ENCODE data around the gene FARSA.
"Not testable (repeated sequence)": the region's sequence is repeated elsewhere in the genome, so short reads cannot be mapped to it uniquely, and the experiment has no call there.

FARSA gene

DNA sequence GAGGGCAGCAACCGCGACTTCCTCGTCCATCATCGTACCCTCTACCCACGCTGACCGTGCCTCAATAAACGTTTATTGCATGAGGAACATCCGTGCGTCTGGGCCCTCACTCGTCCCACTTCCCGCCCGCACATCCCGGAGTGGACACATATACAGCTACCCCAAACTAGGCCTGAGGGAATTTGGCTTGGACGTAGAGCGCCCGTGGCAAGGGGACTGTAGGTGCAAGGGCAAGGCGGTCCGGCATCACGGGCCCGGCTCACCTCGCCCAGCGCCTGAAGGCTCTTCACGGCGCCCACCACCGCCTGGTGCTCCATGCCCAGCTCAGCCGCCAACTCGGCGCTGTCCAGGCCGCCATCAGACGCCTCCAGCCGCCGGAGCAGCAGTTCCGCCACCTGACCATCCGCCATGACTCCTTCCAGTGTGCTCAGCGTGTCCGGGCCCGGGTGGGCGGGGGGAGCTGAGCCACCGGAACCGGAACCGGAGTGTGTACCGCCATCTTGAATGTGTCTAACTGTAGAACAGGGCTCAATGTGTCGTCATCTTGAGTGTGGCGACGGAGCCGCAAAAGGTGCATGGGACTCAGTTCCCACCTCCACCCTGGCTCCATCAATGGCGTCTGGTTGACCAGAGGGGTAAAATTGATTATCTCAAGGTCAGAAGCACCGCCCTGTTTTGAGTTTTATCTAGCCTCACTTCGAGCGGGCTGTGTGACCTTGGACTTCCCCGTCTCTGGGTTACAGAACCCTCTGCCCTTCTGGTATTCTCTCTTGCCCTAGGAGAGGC is at the start of gene FARSA:
FARSA (minus strand) TSS at position 425 of the 786 bp plus-strand sequence; CDS start at position 410, 15 bp downstream.
- peak; percentile 81 for DNase-seq

DNA sequence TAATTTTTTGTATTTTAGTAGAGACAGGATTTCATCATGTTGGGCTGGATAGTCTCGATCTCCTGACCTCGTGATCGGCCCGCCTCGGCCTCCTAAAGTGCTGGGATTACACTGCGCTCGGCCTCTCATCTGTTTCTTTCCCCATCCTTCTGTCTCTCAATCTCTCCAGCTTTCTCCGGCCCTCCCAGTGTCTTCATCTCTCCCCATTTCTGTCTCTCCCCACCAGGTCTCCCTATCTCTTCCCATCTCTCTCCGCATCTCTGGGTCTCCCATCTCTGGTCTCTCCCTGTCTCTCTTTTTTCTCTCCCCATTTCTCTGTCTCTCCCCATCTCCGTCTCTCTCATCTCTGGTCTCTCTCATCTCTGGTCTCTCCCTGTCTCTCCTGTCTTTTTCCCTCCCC is 49.6 kb upstream of the FARSA start:
- no peak for DNase-seq

DNA sequence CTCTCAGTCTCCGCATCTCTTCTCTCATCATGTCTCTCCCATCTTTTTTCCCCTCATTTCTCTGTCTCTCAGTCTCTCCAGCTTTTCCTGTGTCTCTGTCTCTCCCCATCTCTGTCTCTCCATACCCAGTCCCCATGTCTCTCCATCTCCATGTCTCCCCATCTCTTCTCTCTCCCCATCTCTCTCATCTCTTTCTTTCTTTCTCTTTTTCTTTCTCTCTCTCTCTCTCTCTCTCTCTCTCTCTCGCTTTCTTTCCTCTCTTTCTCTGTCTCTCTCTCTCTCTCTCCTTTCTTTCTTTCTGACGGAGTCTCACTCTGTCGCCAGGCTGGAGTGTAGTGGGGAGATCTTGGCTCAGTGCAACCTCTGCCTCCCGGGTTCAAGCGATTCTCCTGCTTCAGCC is 49.1 kb upstream of the FARSA start:
- no peak for DNase-seq

DNA sequence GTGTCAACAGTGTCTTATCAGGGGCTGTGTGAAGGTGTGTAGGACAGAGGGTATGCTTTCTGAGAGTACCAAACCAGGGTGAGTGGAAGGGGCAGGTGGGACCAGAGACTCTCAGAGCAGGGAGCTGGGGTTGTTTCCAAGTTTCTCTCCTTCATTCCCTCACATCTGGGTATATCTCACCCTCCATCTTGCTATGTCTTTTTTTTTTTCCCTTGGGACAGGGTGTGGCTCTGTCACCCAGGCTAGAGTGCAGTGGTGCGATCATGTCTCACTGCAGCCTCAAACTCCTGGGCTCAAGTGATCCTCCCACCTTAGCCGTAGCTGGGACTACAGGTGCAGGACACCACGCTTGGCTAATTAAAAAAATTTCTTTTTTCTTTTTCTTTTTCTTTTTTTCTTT is 46.5 kb upstream of the FARSA start:
- no peak for DNase-seq

DNA sequence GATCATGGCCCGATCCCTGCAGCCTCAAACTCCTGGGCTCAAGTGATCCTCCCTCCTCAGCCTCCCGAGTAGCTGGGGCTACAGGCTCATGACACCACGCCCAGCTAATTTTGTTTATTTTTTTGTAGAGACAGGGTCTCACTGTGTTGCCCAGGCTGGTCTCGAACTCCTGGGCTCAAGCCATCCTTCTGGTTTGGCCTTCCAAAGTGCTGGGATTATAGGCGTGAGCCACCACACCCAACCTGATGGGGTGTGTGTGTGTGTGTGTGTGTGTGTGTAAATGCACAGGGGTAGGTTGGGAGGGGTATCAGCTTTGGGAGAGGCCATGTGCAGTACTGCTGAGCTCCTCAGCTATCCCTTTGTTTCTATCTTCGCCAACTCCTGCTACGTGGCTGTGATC is 42.6 kb upstream of the FARSA start:
- not testable (repeated sequence) for DNase-seq

DNA sequence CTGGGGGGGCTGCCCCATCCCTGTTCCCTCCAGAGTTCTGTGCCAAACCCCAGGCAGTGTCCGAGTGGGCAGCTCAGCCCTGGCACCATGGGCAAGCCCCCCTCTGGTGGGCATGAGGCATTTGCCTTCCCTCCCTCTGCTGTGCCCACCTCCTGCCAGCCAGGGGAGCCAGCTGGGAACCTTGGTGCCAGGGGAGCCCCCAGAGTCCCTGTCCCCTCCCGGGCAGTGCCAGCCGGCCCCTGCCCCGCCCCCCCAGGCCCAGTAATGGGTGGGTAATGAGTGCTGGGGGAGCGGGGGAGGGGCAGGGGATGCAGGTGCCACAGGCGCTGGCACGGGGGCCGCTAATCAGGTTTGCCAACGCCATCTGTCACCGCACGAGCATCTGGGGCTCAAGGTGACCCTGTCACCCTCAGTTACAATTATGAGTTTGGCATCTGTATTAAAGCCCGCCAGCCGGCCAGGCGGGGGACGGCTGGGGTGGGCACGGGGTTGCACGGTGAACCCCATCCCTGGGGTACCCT is 41.8 kb upstream of the FARSA start:
- DNase-seq = no peak

DNA sequence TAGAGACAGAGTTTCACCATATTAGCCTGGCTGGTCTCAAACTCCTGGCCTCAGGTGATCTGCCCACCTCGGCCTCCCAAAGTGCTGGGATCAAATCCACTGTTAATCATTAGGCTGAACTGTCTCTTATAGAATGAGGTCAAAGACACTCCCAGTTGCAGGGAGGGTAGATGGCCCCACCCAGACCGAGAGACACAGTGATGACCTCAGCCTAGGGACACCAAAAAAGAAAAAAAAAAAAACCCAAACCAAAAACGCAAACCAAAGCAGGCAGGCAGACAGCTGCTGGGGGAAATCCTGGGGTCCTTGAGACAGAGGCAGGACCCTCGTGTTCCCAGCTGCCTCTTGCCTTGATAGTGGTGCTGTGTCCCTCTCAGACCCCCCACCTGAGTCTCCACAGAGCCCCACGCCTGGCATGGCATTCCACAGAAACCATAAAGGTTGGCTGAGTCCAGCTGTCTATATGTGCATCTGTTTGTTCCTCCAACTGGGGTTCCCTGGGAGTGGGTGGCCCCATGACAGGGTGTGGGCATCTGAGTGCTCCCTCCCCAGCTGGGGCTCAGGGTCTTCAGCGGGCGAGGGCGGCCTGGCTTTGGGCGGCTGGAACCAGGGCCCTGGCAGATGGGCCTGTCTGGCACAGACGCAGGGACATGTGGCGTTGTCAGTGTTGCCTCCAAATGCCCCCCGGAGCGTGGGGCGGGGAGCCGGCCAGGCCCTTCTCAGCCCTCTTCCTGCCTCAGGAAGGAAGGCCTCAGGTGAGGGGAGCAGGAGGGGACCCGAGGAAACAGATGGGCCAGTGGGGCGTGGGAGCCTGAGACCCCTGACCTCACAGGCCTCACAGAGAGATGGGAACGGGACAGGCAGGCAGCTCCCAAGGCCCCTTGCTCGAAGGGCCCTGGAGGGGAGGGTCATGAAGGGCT is 41.0 kb upstream of the FARSA start:
- no peak for DNase-seq

DNA sequence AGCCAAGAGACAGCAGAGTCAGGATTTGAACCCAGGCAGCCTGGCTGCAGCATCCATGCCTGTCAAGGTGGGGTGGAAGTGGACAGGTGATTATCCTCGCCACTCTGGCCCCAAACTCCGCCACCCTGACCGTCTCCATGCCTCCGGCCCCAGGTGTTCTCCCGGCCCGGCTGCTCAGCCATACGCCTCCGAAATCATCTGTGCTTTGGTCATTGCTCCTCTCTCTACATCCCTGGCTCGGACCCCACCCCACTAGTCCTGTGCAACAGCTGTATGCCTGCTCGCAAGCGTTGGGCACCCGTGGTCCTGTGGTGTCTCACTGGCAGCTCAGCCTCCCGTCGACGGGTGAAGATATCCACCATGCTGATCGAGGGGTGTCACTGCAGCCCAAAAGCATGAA is 39.7 kb upstream of the FARSA start:
- DNase-seq = no peak

DNA sequence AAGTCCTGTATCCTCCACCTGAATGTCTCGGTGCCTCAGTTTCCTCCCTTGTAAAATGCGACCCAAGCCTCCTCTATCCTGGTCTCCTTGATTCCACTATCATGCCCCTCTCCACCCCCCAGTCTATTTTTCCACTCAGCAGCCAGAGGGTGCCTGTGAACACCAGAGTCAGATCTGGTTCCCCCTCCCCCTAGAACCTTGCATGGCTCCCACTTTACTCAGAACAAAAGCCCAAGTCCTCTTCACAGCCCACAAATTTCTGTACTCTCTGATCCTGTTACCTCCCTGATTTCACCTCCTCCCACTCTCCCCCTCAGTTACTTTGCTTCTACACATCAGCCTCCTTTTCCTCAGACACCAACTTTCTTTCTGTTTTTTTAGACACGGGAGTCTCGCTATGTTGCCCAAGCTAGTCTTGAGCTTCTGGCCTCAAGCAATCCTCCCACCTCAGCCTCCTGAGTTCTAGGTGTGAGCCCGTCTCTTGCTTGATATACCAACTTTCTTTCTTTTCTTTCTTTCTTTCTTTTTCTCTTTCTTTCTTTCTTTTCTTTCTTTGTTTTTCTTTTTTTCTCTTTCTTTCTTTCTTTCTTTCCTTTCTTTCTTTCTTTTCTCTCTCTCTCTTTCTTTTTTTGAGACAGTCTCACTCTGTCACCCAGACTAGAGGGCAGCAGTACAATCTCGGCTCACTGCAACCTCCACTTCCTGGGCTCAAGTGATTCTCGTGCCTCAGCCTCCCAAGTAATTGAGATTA is 36.7 kb upstream of the FARSA start:
- no peak for DNase-seq

DNA sequence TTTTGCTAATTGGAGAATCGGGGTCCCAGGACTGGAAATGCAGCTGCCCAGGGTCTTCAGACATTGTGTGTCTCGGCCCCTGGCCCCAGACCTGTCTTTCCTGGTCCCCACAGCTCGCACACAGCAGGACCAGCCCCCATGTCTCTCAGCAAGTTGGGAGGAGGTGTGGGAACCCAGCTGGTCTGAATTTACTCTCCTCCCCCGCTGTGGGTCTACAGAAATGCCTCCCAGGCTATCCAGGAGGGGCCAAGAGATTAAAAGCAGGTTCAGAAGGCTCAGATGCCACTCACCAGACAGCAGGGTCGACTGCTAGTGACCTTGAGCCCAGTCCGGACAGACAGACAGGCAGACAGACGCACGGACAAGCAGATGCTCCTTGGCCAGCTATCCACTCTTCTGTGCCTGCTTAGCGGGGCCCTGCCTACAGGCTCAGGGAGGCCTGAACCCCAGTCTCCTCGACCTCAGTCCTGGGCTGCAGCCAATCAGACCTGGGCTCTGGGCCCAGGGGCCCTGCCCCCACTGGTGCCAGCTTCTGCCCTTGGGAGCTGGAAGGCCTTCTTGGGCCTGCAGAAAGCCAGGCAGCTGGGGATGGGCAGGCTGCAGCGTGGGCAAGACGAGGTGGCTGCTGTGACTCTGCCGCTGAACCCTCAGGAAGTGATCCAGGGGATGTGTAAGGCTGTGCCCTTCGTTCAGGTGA is 35.9 kb upstream of the FARSA start, which contains the start of gene DAND5:
DAND5 (plus strand) TSS at position 285 of the 697 bp plus-strand sequence; CDS start at position 370, 85 bp downstream.
- no peak for DNase-seq

DNA sequence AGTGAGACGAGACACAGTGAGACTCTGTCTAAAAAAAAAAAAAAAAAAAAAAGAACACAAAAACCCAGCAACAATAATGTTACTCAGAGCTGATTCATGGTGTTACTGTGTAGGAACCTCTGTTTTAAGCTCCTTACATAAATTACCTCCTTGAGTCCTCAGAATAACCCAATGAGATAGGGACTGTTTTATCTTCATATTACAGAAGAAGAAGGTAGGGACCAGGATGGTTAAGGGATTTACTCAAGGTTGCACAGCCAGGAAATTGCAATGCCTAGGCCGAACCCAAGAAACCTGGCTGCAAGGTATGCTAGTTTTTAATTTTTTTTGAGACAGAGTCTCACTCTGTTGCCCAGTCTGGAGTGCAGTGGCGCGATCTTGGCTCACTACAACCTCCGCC is 34.4 kb upstream of the FARSA start:
- DNase-seq = no peak

DNA sequence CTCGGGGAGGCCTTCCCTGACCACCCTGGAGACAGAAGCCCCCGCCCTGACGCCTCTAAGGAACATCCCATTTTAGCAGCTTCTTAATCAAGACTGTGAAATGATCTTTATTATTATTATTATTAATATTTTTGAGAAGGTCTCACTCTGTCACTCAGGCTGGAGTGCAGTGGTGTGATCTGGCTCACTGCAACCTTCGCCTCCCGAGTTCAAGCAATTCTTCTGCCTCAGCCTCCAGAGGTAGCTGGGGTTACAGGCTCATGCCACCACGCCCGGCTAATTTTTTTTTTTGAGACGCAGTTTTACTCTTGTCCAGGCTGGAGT is 32.3 kb upstream of the FARSA start:
- no peak for DNase-seq

DNA sequence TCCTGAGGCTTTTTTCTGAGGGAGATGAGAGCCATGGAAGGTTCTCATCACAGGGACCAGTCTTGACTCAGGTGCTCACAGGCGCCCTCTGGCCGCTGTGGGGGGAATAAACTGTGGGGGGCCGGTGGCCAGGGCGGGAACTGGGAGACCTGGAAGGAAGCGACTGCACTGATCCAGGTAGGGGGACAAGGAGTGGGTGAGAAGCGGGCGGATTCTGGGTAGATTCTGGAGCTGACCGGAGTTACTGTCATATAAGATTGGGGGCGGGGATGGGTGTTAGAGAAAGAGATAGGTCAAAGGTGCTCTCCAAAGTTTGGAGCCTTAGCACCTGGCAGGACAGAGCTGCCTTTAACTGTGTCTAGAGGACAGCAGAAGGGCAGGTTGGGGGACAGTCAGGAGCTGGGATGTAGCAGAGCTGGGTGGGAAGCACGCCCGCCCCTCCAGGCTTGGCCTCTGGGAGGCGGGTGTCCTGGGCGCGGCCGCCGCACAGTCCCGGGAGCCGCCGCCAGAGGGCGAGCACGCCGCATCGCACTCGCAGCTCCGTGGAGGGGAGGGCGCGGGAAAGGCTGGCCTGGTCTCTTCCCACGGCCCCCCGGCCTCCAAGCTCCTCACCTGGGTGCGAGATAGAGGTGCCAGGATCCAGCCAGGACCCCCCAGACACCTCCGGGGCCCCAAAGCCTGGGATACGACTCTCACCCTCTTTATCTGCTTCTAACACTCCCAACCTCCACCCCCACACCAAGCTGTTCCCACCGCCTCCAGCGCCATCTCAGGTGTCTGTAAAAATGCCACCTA is 31.7 kb upstream of the FARSA start:
- DNase-seq = peak; percentile 61

DNA sequence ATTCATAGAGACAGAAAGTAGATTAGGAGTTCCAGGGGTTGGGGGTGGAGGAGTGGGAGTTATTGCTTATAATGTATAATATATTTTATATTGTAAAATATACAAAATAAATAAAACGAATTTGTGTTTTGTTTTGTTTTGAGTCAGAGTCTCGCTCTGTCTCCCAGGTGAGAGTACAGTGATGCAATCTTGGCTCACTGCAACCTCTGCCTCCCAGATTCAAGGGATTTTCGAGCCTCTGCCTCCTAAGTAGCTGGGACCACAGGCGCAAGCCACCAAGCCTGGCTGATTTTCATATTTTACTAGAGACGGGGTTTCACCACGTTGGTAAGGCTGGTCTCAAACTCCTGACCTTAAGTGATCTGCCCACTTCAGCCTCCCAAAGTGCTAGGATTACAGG is 26.0 kb upstream of the FARSA start:
- no peak for DNase-seq

DNA sequence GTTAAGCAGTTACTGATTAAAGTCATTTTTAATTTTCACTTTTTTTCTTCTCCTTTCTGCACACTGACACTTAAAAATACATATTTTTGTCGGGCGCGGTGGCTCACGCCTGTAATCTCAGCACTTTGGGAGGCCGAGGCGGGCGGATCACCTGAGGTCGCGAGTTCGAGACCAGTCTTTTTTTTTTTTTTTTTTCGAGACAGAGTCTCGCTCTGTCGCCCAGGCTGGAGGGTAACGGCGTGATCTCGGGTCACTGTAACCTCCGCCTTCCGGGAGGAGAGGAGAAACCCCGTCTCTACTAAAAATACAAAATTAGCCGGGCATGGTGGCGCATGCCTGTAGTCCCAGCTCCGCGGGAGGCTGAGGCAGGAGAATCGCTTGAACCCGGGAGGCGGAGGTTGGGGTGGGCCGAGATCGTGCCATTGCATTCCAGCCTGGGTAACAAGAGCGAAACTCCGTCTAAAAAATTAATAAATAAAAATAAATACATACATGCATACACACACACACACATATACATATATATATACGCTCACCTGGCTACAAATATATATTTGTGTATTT is 24.0 kb upstream of the FARSA start:
- not testable (repeated sequence) for DNase-seq

DNA sequence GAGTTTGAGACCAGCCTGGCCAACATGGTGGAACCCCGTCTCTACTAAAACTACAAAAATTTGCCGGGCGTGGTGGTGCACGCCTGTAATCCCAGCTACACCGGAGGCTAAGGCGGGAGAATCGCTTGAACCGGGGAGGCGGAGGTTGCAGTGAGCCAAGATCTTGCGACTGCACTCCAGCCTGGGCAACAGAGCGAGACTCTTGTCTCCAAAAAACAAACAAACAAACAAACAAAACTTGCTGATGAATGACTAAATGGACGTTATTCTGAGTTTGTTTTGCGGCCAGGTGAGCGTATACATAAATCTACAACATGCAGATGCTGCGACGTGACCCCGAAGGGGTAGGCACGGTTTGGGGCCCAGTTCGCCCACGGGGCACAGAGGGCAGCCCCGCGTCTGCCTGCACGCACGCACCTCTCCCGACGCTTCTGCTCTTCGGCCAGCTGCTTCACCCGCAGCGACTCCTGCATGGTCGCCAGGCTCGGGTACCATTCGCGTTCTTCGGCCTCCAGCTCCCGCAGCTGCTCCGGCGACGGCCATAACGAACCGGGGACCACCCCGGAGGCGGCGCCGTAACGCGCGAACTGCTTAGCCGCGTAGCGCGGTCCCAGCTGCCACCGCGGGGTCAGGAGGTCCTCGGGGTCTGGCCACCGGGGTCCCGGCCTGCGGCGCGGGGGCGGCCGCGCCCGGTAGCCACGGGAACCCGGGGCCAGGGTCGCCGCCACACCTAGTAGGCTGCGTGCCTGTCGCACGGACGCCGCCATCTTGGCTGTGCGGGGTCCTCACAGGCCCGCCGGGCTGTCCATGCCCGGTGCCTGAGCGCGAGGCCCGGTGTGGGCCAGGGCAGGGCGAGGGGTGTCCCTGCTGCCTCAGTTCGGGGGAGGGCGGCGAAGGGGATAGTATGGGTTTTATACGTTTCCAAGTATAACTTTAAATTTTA is 23.2 kb upstream of the FARSA start, which contains the start of gene GADD45GIP1:
GADD45GIP1 (minus strand) TSS at position 778 of the 943 bp plus-strand sequence; CDS start at position 767, 11 bp downstream.
- peak; percentile 53 for DNase-seq

DNA sequence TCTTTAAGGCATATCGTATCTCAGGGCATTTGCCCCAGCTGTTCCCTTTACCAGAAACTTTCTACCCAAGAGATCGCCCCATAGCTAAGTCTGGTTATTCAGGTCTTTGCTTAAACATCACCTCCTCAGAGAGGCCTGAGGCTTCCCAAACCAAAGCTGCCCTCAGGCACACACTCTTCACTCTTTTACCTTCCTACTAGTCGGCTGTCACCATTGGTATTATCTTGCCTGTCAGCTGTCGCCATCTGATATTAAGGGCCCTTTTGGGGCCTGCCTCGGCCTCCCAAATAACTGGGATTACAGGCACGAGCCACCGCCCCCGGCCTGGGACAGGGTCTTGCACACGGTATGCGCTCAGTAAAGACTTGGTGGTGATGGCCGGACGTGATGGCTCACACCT is 22.5 kb upstream of the FARSA start:
- DNase-seq = no peak

DNA sequence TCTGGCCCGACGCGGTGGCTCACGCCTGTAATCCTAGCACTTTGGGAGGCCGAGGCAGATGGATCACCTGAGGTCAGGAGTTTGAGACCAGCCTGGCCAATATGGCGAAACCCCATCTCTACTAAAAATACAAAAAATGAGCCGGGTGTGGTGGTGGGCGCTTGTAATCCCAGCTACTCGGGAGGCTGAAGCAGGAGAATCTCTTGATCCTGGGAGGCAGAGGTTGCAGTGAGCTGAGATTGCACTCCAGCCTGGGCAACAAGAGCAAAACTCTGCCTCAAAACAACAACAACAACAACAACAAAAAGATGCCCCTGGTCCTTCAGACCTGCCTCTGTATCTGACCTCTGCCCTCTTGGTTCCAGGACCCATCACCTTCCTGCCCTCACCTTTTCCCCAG is 22.1 kb upstream of the FARSA start:
- not testable (repeated sequence) for DNase-seq

DNA sequence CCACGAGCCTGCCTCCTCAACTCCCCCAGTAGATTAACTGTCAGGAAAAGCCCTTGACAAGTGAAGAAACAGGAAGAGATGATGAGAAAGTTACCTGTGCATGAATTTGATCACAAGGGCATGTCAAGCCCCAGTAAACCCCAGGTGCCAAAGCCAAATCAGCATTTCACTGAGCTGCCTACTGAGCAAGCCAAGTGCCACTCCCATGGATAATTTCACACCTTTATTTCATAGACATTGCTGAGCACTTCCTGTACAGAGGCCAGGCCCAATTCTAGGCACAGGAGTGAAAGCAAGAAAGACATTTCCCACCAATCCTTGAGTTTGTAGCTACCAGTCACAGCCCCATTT is 21.1 kb upstream of the FARSA start:
- no peak for DNase-seq

Measured in NCI-H510A treated with DMSO at 0.1 percent for 48 hours (cell line).